PC-3 (cell line): Measurements from ENCODE around the gene PDCD11. TPM values are rescaled to one million over a fixed set of nuclear protein-coding genes. Genes with fewer than 3 reads are reported as not detected.
A peak's percentile ranks its signal among the peaks of the same experiment; 100 is the strongest.

Experiments used
- ATAC-seq: fragments of 200-7000 bp; cut with Tn5 transposase; 2 replicates; pipeline ENCODE4 v1.9.1; 2020; ENCODE audit warnings: mild to moderate bottlenecking, moderate library complexity
- BruUV-seq: library from RNA; stranded (reverse); fragments of 400-500 nt; replicated peaks from 2 replicates; lab custom pipeline; 2021; lab: Mats Ljungman, UMichigan
- CTCF ChIA-PET: fragments of 300-600 bp; sonication (Branson Sonifier 250); formaldehyde crosslinking; loops from one replicate; lab custom pipeline; 2022; ENCODE audit warnings: antibody characterized with exemption; lab: Charles Lee
- POLR2A ChIA-PET: fragments of 300-600 bp; sonication (Branson Sonifier 250); formaldehyde crosslinking; loops from one replicate; lab custom pipeline; 2022; ENCODE audit warnings: antibody characterized with exemption; ENCODE audit not compliant: unreplicated experiment; lab: Charles Lee
- DNase-seq: peaks from one replicate; pipeline ENCODE4 v3.0.0-alpha.2; 2015
- H2AFZ ChIP-seq: fragments of 300-600 bp; sonication (generic); 2 replicates; pipeline ENCODE4 v1.6.0; 2016; ENCODE audit warnings: antibody characterized with exemption, low read length
- H3F3A ChIP-seq: fragments of 300-600 bp; sonication (generic); one replicate; pipeline ENCODE4 v1.6.0; 2017; ENCODE audit warnings: antibody characterized with exemption, low read length, control low read depth, mild to moderate bottlenecking; ENCODE audit not compliant: unreplicated experiment
- H3K27ac ChIP-seq: fragments of 300-600 bp; sonication (generic); 2 replicates; pipeline ENCODE4 v1.5.1; 2016; ENCODE audit warnings: mild to moderate bottlenecking, low read length
- H3K27me3 ChIP-seq: fragments of 300-600 bp; sonication (generic); 2 replicates; pipeline ENCODE4 v1.6.1; 2016; ENCODE audit warnings: low read length, mixed read lengths
- H3K36me3 ChIP-seq: fragments of 300-600 bp; sonication (generic); 2 replicates; pipeline ENCODE4 v1.6.1; 2016; ENCODE audit warnings: low read depth, mixed run types, low read length, mixed read lengths
- H3K4me1 ChIP-seq: fragments of 300-600 bp; sonication (generic); 2 replicates; pipeline ENCODE4 v1.5.1; 2016; ENCODE audit warnings: low read length; ENCODE audit not compliant: insufficient read depth
- H3K4me2 ChIP-seq: fragments of 300-600 bp; sonication (generic); 2 replicates; pipeline ENCODE4 v1.6.0; 2016; ENCODE audit warnings: low read length
- H3K4me3 ChIP-seq: fragments of 300-600 bp; sonication (generic); 2 replicates; pipeline ENCODE4 v1.5.1; 2016; ENCODE audit warnings: mild to moderate bottlenecking, low read length, mixed read lengths
- H3K79me2 ChIP-seq: fragments of 300-600 bp; sonication (generic); 2 replicates; pipeline ENCODE4 v1.6.1; 2017; ENCODE audit warnings: low read length, mixed read lengths
- H3K9ac ChIP-seq: fragments of 300-600 bp; sonication (generic); 2 replicates; pipeline ENCODE4 v1.6.0; 2016; ENCODE audit warnings: mild to moderate bottlenecking, low read length
- H3K9me2 ChIP-seq: fragments of 300-600 bp; sonication (generic); replicated peaks from 2 replicates; pipeline ENCODE4 v1.6.1; 2016; ENCODE audit warnings: mixed run types, low read length, mixed read lengths
- H3K9me3 ChIP-seq: fragments of 300-600 bp; sonication (generic); 2 replicates; pipeline ENCODE4 v1.6.1; 2016; ENCODE audit warnings: low read length, mixed read lengths
- H4K20me1 ChIP-seq: fragments of 300-600 bp; sonication (generic); 2 replicates; pipeline ENCODE4 v1.6.1; 2016; ENCODE audit warnings: low read length, mixed read lengths
- EZH2 ChIP-seq: fragments of 300-600 bp; sonication (generic); IDR thresholded peaks from one replicate; pipeline ENCODE4 v1.6.1; 2017; ENCODE audit warnings: antibody characterized with exemption, mild to moderate bottlenecking, low read length; ENCODE audit not compliant: unreplicated experiment
- EZH2phosphoT487 ChIP-seq: fragments of 300-600 bp; sonication (generic); IDR thresholded peaks from 2 replicates; pipeline ENCODE4 v1.6.1; 2018; ENCODE audit warnings: mild to moderate bottlenecking, antibody characterized with exemption, low read length, borderline replicate concordance
- intact Hi-C: fragments of 100-400 bp; cut with micrococcal nuclease; formaldehyde crosslinking; loops from 2 replicates; pipeline ENCODE4 v1.9.0; 2023
- total RNA-seq: library from RNA; depleted of rRNA; stranded (reverse); fragments of >200 nt; gene quantifications from 2 replicates; pipeline ENCODE4 v1.2.3, GENCODE V29; 2014
- TF ChIP-seq, protein P1 (sequence below): fragments of 300-600 bp; sonication (generic); conservative IDR thresholded peaks from 2 replicates; pipeline ENCODE4 v1.5.1; 2017; ENCODE audit warnings: antibody characterized with exemption, low read depth, mild to moderate bottlenecking, low read length

PDCD11 gene
- total RNA-seq, 1 experiment from 2014 or later: 41.9 TPM

GRCh38 chr10:103433858-103434257, 37.4 kb downstream of the PDCD11 start:
- DNase-seq: no peak
- POLR2A ChIA-PET: no interaction called here

GRCh38 chr10:103439776-103440175, 43.4 kb downstream of the PDCD11 start:
- Histone ChIP-seq H3K27ac (no peak overlapping the region), H3K4me2 (no peak overlapping the region), H3K9me3 (no peaks in the 10 kb centered on the region), H2AFZ (no peak overlapping the region), H4K20me1 (no peaks in the 10 kb centered on the region), H3K9me2 (no peaks in the 10 kb centered on the region), H3K79me2 (no peaks in the 10 kb centered on the region), H3K4me3 (no peak overlapping the region), H3F3A (no peaks in the 10 kb centered on the region), H3K4me1 (no peaks in the 10 kb centered on the region), H3K9ac (no peak overlapping the region), H3K36me3 (peaks cover 13% of the 10 kb centered on the region; the same call in 1 of the 2 replicates), H3K27me3 (no peaks in the 10 kb centered on the region)
- intact Hi-C loops: no loop called here
- CTCF ChIA-PET: no interaction called here
- TF ChIP-seq, protein P1, sequence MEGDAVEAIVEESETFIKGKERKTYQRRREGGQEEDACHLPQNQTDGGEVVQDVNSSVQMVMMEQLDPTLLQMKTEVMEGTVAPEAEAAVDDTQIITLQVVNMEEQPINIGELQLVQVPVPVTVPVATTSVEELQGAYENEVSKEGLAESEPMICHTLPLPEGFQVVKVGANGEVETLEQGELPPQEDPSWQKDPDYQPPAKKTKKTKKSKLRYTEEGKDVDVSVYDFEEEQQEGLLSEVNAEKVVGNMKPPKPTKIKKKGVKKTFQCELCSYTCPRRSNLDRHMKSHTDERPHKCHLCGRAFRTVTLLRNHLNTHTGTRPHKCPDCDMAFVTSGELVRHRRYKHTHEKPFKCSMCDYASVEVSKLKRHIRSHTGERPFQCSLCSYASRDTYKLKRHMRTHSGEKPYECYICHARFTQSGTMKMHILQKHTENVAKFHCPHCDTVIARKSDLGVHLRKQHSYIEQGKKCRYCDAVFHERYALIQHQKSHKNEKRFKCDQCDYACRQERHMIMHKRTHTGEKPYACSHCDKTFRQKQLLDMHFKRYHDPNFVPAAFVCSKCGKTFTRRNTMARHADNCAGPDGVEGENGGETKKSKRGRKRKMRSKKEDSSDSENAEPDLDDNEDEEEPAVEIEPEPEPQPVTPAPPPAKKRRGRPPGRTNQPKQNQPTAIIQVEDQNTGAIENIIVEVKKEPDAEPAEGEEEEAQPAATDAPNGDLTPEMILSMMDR: no peak
- no peak for TF ChIP-seq EZH2
- TF ChIP-seq EZH2phosphoT487: no peak
- BruUV-seq: TSS peak; percentile 24
- POLR2A ChIA-PET: no interaction called here
- no peak for DNase-seq
- ATAC-seq: no peak

More at GRCh38 chr10:103433858-103434257, 37.4 kb downstream of the PDCD11 start:
- Histone ChIP-seq H3K4me2 (no peak overlapping the region), H3K36me3 (peaks cover 33% of the 10 kb centered on the region), H2AFZ (no peak overlapping the region), H3K79me2 (no peaks in the 10 kb centered on the region), H3K27ac (no peak overlapping the region), H3K9ac (no peak overlapping the region), H3F3A (no peaks in the 10 kb centered on the region), H3K4me3 (no peak overlapping the region), H3K27me3 (no peaks in the 10 kb centered on the region), H3K4me1 (no peaks in the 10 kb centered on the region), H3K9me3 (no peaks in the 10 kb centered on the region), H3K9me2 (no peaks in the 10 kb centered on the region), H4K20me1 (no peaks in the 10 kb centered on the region)
- TF ChIP-seq, protein P1: no peak
- TF ChIP-seq EZH2 (no peak), EZH2phosphoT487 (no peak)
- no TSS peak for BruUV-seq
- no peak for ATAC-seq
- CTCF ChIA-PET: no interaction called here
- intact Hi-C loops: loop anchor here (5.0 kb wide), 1 partner anchor 48 kb away; no protein-coding TSS in a partner anchor

DNA sequence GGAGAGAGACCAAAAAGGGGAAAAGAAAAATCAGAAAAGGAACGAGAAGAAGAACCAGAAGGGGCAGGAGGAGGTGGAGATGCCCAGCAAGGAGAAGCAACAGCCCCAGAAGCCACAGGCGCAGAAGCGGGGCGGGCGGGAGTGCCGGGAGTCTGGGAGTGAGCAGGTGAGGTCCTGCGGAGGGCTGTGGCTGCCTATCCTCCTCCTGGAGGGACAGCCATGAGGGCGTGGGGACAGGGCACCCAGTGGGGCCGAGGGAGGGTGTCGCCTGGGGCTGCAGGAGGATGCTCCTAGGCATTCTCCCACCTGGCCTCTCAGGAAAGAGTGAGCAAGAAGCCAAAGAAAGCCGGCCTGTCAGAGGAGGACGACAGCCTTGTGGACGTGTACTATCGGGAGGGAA, 44.0 kb downstream of the PDCD11 start:
- Histone ChIP-seq H4K20me1 (no peaks in the 10 kb centered on the region), H3K9ac (no peak overlapping the region), H3K4me1 (no peaks in the 10 kb centered on the region), H3K36me3 (peaks cover 16% of the 10 kb centered on the region; the same call in 1 of the 2 replicates), H3K9me3 (no peaks in the 10 kb centered on the region), H3K79me2 (no peaks in the 10 kb centered on the region), H3K9me2 (no peaks in the 10 kb centered on the region), H3K27me3 (no peaks in the 10 kb centered on the region), H2AFZ (no peak overlapping the region), H3K4me3 (no peak overlapping the region), H3K27ac (no peak overlapping the region), H3F3A (no peaks in the 10 kb centered on the region), H3K4me2 (no peak overlapping the region)
- ATAC-seq: no peak
- TF ChIP-seq, protein P1: no peak
- TF ChIP-seq EZH2phosphoT487 (no peak), EZH2 (no peak)
- POLR2A ChIA-PET: no interaction called here
- CTCF ChIA-PET: no interaction called here
- BruUV-seq: no TSS peak
- DNase-seq: no peak
- intact Hi-C loops: no loop called here
